Mesothelial cell of epicardium (in vitro differentiated cells): ENCODE results near the gene LEP. TPM values are rescaled to one million over a fixed set of nuclear protein-coding genes. Genes with fewer than 3 reads are reported as not detected.

Source experiments
- DNase-seq, 2 experiments: peaks; one replicate each; pipeline ENCODE4 v3.0.0; 2021; ENCODE audit warnings: low spot score in 2 of 2; ENCODE audit not compliant: unreplicated experiment in 2 of 2
- H3K27ac Mint-ChIP-seq: 2 replicates; pipeline ENCODE4 v1.8.0; 2021; ENCODE audit warnings: mixed read lengths
- H3K27me3 Mint-ChIP-seq: 2 replicates; pipeline ENCODE4 v1.8.0; 2021; ENCODE audit warnings: low read depth, mixed read lengths
- H3K36me3 Mint-ChIP-seq: 2 replicates; pipeline ENCODE4 v1.8.0; 2021; ENCODE audit warnings: mixed read lengths
- H3K4me1 Mint-ChIP-seq: 2 replicates; pipeline ENCODE4 v1.8.0; 2021; ENCODE audit warnings: mixed read lengths
- H3K4me3 Mint-ChIP-seq: 2 replicates; pipeline ENCODE4 v1.8.0; 2021; ENCODE audit warnings: mild to moderate bottlenecking, moderate library complexity, mixed read lengths
- H3K9me3 Mint-ChIP-seq: 2 replicates; pipeline ENCODE4 v1.8.0; 2021; ENCODE audit warnings: mixed read lengths
- CTCF ChIP-seq: fragments of 200-600 bp; sonication (generic); IDR thresholded peaks from one replicate; pipeline ENCODE4 v1.5.0; 2021; ENCODE audit warnings: antibody characterized with exemption; ENCODE audit not compliant: unreplicated experiment
- total RNA-seq: library from RNA; stranded (reverse); gene quantifications from 3 replicates; pipeline ENCODE4 v1.2.1, GENCODE V29; 2021

LEP gene
- total RNA-seq, 1 donor from 2014 or later = not detected

- TF ChIP-seq CTCF = no peak
These were observed 37.3 kb upstream of the LEP start for GRCh38 chr7:128203710-128204214.

GRCh38 chr7:128204455-128204854 is 36.6 kb upstream of the LEP start:
- Mint-ChIP-seq H3K4me3 (no peak overlapping the region), H3K9me3 (no peaks in the 10 kb centered on the region), H3K36me3 (no peaks in the 10 kb centered on the region), H3K27me3 (peaks cover 66% of the 10 kb centered on the region), H3K27ac (no peak overlapping the region), H3K4me1 (peaks cover 20% of the 10 kb centered on the region)
- no peak for TF ChIP-seq CTCF
- no peak for DNase-seq

More at GRCh38 chr7:128203710-128204214, 37.3 kb upstream of the LEP start:
- Mint-ChIP-seq H3K4me1 (peaks cover 20% of the 10 kb centered on the region), H3K27ac (no peak overlapping the region), H3K9me3 (no peaks in the 10 kb centered on the region), H3K36me3 (no peaks in the 10 kb centered on the region), H3K27me3 (peaks cover 72% of the 10 kb centered on the region), H3K4me3 (no peak overlapping the region)
- no peak for DNase-seq

GRCh38 chr7:128205068-128205467 is 36.0 kb upstream of the LEP start:
- peaks cover 20% of the 10 kb centered on the region for H3K4me1 Mint-ChIP-seq
- H3K9me3 Mint-ChIP-seq = no peaks in the 10 kb centered on the region
- H3K27me3 Mint-ChIP-seq = peaks cover 67% of the 10 kb centered on the region
- TF ChIP-seq CTCF = no peak
- no peak overlapping the region for H3K27ac Mint-ChIP-seq
- no peak for DNase-seq
- no peaks in the 10 kb centered on the region for H3K36me3 Mint-ChIP-seq
- H3K4me3 Mint-ChIP-seq = no peak overlapping the region

GRCh38 chr7:128206017-128206746 is 34.9 kb upstream of the LEP start:
- Mint-ChIP-seq H3K4me1 (peaks cover 11% of the 10 kb centered on the region), H3K27me3 (peaks cover 65% of the 10 kb centered on the region), H3K9me3 (no peaks in the 10 kb centered on the region), H3K4me3 (no peak overlapping the region), H3K27ac (no peak overlapping the region), H3K36me3 (no peaks in the 10 kb centered on the region)
- DNase-seq = no peak
- no peak for TF ChIP-seq CTCF

- Mint-ChIP-seq H3K4me3 (no peak overlapping the region), H3K4me1 (peaks cover 5% of the 10 kb centered on the region), H3K27me3 (peaks cover 64% of the 10 kb centered on the region), H3K9me3 (no peaks in the 10 kb centered on the region), H3K27ac (no peak overlapping the region), H3K36me3 (no peaks in the 10 kb centered on the region)
- no peak for DNase-seq
- no peak for TF ChIP-seq CTCF
These were observed 34.2 kb upstream of the LEP start for GRCh38 chr7:128206747-128207500.
